ENCODE results near the gene ATP6V0E2. TPM values are rescaled to one million over a fixed set of nuclear protein-coding genes. Genes with fewer than 3 reads are reported as not detected.
"Not testable (repeated sequence)": the region's sequence is repeated elsewhere in the genome, so short reads cannot be mapped to it uniquely, and the experiment has no call there.

ATP6V0E2 gene
- polyA plus RNA-seq (ENCODE audit: insufficient read depth in 1 of 5, insufficient read length in 5 of 5, low replicate concordance in 1 of 5): 10 to 100 TPM; 11.0 to 19.8 (median 16.0) TPM
- long read RNA-seq, donor 1, transcript ATP6V0E2-203 (4 exons, 2,722 nt): major isoform, 17 of 18 reads
- long read RNA-seq, donor 1, partial matches to known transcripts: 0 of 18 reads
- long read RNA-seq, donor 1, other reads (novel, unspliced or antisense): 0 of 18 reads
- long read RNA-seq, donor 2, partial matches to known transcripts: 0 of 4 reads
- long read RNA-seq, donor 2, other reads (novel, unspliced or antisense): 0 of 4 reads
- long read RNA-seq, donor 3, transcript ATP6V0E2-203 (4 exons, 2,722 nt): major isoform, 17 of 17 reads
- long read RNA-seq, donor 3, partial matches to known transcripts: 0 of 17 reads
- long read RNA-seq, donor 3, other reads (novel, unspliced or antisense): 0 of 17 reads
- long read RNA-seq, donor 4, transcript ATP6V0E2-203 (4 exons, 2,722 nt): major isoform, 6 of 10 reads
- long read RNA-seq, donor 4, partial matches to known transcripts: 0 of 10 reads
- long read RNA-seq, donor 4, other reads (novel, unspliced or antisense): 0 of 10 reads
- long read RNA-seq, donor 5, transcript ATP6V0E2-203 (4 exons, 2,722 nt): major isoform, 10 of 10 reads
- long read RNA-seq, donor 5, partial matches to known transcripts: 0 of 10 reads
- long read RNA-seq, donor 5, other reads (novel, unspliced or antisense): 0 of 10 reads
- long read RNA-seq, donor 6, transcript ATP6V0E2-203 (4 exons, 2,722 nt): major isoform, 15 of 16 reads
- long read RNA-seq, donor 6, partial matches to known transcripts: 0 of 16 reads
- long read RNA-seq, donor 6, other reads (novel, unspliced or antisense): 0 of 16 reads
- long read RNA-seq, donor 7, transcript ATP6V0E2-203 (4 exons, 2,722 nt): major isoform, 9 of 9 reads
- long read RNA-seq, donor 7, partial matches to known transcripts: 0 of 9 reads
- long read RNA-seq, donor 7, other reads (novel, unspliced or antisense): 0 of 9 reads
- long read RNA-seq, donor 8, partial matches to known transcripts: 0 of 5 reads
- long read RNA-seq, donor 8, other reads (novel, unspliced or antisense): 0 of 5 reads

DNA sequence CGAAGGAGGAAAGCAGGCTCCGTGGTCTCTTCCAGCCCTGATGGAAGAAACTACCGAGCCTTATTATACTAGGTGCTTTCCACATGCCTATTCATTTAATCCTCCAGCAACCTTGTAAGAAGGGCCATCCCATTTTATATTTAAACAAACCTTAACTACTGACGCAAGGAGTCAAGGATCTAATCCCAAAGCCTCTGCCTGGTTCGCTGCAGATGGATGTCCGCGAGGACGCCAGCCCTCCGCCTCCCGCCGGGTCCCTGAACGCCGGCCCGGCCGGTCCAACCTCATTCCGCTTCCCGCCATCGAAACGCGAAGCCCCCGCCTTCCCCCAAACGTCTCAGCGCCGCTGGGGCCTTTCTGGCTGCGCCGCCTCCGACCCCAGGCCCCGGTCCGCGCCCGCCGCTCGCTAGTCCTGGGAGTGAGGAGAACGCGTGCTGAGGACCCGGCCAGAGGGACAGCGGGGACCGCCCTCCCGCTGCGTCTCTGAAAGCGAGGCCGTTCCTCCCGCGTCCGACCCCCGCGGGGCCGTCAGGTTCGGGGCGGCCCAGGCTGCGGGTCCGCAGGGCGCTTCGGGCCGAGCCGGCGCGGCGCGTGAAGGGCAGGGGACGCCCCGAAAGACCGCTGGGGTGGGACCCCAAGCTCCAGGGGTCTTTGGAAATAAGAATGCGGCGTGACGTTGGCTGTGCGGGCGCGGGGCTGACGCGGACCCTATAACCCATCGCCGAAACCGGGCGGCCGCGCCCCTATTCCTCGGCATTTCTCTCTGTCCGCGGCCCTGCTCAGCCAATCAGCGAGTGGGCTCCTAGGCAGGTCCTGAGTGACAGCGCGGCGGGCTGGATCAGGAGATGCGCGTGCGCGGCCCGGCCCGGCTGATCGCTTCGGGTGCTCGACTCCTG, at the start of gene ATP6V0E2:
TSS of gene ATP6V0E2 (plus strand) at position 896 of the 896 bp plus-strand sequence. CDS start 97 bp downstream, outside the sequence.
- DNase-seq: peak; percentile 86 to 89

DNA sequence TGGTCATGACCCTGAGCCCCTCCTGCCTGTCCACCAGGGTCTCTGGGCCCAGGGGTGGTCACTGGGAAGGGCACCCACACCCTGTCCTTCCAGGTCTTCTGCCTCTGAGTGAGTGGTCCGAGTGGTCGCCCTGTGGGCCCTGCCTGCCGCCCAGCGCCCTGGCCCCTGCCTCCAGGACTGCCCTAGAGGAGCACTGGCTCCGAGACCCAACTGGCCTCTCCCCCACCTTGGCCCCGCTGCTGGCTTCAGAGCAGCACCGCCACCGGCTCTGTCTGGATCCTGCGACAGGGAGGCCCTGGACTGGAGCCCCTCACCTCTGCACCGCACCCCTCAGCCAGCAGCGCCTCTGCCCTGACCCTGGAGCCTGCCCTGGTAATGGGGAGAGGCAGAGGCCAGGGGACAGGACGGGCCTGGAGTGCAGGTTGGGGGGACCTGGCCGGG, 49.4 kb upstream of the ATP6V0E2 start:
- no peak for DNase-seq

DNA sequence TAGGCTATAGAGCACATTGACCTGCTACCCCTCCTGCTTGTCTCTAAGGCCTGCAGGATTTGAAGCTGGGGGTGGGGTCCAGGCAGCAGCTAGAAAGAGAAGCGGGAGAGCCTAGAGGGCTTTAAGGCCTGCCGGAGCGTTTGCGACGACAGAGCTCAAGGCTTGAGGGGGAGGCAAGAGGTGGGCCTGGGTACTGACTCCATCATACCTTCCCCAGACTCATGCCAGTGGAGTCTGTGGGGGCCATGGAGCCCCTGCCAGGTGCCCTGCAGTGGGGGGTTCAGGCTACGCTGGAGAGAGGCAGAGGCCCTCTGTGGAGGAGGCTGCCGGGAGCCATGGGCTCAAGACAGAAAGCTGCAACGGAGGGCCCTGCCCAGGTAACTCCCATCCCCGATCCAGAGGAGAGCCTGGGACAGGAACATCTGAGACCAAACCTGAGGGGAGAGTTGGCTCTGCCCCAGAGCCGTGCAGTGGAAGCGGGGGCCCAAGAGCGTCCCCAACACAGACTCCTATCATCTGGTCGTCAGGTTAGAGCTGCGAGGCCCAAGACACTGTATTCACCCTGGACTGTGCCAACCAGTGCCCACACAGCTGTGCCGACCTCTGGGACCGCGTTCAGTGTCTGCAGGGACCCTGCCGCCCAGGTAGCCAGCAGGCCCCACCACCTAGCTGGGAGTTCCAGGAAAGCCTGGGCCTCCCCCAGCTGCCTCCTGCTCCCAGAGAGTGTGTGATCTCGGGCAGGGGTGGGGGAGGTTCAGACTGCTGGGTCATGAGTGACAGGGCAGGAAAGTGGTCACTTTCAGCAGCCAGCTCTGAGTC, 48.8 kb upstream of the ATP6V0E2 start:
- no peak for DNase-seq

DNA sequence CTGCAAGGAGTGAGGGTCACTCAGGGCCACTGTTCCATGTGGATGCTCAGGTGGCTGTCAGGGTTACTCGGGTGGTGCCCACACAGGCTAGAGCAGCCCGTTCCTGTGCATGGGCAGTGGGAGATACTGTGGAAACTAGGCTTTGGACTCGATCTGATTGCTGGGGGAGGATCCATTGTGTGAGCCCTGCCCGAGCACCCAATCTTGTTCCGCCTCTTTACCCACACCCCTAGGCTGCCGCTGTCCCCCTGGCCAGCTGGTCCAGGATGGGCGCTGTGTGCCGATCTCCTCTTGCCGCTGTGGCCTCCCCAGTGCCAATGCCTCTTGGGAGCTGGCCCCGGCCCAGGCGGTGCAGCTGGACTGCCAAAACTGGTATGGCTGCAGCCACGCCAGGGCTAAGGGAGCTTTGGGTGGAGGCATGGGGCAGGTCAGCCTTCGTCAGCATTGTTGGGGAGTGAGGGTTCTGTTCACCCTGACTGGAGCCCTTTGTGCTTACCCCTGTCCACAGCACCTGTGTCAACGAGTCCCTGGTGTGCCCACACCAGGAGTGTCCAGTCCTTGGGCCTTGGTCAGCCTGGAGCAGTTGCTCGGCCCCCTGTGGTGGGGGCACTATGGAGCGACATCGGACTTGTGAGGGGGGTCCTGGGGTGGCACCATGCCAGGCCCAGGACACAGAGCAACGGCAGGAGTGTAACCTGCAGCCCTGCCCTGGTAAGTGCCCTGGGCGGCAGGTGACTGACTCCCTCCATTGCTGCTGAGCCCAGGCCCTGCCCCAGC, 48.0 kb upstream of the ATP6V0E2 start:
- DNase-seq: no peak

DNA sequence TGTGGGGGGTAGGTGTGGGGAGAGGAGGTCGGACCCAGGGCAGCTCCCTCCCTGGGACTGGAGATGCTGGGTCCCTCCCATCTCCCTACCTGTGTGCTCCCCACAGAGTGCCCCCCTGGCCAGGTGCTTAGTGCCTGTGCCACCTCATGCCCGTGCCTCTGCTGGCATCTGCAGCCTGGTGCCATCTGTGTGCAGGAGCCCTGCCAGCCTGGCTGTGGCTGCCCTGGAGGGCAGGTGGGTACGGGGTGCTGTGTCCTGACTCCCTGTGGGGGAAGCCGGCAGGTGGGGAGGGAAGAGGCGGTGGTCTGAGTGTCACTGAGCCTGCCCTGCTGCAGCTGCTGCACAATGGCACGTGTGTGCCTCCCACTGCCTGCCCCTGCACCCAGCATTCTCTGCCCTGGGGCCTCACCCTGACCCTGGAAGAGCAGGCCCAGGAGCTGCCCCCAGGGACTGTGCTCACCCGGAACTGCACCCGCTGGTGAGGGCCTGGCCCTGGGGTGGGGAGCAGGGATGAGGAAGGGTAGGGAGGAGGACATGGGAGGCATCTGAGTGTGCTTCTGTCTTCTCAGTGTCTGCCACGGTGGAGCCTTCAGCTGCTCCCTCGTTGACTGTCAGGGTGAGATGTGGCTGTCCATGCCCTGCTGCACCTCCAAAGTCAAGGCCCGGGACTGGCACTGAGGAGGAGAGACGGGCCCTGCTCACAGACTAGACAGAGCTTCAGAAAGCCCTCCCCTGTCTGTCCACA, 47.3 kb upstream of the ATP6V0E2 start:
- DNase-seq: no peak

DNA sequence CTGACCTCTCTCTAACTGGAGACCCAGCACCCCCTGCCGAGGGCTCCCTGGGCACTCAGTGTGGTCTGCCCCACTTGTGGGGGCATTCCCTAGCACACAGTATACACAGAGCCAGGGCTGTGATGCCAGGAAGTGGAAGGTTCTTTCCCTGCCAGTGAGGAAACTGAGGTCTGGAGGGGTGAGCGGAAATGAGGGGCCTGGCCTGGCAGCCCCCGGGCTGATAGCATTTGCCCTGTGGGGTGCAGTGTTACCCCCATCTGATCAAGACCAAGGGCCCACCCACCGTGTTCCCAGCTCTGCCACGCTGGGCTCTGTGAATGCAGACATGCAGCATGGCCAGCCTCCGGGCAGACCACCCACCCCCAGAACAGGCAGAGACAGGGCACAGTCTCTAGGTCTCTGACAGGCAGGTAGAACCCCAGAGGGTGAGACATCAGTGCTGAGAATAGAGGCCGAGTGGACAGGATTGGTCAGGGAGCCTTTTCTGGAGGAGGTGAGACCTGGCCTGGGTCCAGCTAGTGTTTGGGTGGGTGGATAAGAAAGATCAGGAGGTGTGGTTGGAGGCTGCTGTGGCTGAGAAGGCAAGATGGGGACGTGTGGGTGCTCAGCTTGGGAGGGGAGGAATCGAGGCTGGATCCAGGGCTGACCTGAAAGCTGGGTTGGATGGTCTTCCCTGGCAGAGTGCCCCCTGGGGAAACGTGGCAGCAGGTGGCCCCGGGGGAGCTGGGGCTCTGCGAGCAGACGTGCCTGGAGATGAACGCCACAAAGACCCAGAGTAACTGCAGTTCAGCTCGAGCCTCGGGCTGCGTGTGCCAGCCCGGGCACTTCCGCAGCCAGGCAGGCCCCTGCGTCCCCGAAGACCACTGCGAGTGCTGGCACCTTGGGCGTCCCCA, 46.4 kb upstream of the ATP6V0E2 start:
- no peak for DNase-seq

DNA sequence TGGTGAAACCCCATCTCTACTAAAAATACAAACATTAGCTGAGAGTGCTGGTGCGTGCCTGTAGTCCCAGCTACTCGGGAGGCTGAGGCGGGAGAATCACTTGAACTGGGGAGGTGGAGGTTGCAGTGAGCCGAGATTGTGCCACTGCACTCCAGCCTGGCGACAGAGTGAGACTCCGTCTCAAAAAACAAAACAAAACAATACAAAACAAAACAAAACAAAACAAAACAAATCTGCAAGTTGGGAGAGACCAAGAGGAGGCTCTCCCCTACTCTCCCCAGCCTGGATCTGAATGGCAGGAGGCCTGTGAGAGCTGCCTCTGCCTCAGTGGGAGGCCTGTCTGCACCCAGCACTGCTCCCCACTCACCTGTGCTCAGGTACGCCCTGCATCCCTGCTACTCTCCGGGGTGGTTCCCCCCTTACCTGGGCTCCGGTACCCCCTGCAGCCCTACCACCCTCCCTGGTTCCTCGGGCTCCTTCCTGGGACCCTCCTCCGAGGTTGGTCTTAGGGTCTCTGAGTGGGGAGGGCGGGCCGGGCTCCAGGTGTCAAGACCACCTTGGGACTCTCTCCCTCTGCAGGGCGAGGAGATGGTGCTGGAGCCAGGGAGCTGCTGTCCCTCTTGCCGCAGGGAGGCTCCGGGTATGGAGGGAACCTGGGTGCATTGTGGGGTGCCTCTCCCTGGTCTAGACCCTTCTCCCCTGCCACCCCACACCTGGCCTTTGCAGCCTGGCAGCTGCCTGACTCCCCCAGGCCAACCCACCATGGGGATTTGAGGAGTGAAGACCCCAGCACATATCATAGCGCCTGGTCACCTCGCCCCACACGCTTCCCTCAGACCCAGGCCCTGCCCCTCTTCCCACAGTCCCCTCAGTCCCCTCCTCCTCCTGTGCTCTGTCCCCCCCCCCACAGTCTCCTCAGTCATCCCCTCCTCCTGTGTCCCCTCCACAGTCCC, 45.1 kb upstream of the ATP6V0E2 start:
- DNase-seq: no peak

DNA sequence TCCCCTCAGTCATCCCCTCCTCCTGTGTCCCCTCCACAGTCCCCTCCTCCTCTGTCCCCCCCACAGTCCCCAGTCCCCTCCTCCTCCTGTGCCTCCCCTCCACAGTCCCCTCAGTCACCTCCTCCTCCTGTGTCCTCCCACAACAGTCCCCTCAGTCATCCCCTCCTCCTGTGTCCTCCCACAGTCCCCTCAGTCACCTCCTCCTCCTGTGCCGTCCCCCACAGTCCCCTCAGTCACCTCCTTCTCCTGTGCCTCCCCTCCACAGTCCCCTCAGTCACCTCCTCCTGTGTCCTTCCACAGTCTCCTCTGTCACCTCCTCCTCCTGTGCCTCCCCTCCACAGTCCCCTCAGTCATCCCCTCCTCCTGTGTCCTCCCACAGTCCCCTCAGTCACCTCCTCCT, 43.2 kb upstream of the ATP6V0E2 start:
- DNase-seq: not testable (repeated sequence)

DNA sequence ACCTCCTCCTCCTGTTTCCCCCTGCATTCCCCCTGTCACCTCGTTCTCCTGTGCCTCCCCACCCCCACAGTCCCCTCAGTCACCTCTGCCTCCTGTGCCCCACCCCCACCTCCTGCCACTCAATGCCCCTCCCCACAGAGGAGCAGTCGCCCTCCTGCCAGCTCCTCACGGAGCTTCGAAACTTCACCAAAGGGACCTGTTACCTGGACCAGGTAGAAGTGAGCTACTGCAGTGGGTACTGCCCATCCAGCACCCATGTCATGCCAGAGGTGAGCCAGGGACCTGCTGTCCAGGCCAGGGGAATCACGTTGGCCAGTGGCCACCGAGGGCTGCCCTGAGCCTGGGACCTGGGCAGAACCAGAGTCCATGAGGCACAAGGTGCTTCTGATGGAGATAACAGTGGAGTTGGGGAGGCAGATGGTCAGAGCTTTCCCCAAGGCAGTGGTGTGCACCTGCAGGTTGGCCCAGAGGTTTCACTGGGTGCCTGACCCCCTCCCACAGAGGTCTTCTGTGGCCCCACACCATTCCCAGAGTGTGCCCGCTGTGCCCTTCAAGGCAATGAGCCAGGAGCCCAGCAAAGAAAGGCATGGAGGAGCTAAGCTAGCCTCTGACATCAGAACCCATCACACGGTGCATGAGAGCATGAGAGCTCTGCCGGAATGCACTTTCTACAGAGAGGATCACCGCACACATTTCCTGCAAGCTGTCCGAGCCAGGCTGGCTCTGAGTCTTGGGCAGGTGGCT, 42.6 kb upstream of the ATP6V0E2 start:
- no peak for DNase-seq

DNA sequence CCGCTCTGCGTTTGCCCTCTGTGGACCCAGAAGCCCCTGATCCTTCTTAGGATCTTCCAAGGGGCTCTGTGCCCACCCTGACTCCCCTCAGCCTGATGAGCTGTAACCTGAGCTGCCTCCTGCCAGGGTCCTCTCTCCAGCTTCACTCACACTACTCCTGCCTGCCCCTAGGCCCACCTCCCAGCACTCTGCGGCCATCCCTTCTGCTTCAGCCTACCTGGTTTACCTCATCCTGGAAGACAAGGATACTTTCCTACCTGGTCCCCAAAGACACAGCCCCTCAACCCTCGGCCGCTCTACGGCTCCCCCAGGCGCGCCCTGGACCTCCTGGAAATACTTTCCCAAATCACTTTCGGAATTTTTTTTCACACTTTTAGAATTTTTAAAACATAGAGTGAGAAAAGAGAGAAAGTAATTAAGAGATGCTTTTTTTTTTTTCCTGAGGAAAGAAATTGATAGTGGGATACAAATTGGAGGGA, 42.0 kb upstream of the ATP6V0E2 start:
- DNase-seq: no peak

DNA sequence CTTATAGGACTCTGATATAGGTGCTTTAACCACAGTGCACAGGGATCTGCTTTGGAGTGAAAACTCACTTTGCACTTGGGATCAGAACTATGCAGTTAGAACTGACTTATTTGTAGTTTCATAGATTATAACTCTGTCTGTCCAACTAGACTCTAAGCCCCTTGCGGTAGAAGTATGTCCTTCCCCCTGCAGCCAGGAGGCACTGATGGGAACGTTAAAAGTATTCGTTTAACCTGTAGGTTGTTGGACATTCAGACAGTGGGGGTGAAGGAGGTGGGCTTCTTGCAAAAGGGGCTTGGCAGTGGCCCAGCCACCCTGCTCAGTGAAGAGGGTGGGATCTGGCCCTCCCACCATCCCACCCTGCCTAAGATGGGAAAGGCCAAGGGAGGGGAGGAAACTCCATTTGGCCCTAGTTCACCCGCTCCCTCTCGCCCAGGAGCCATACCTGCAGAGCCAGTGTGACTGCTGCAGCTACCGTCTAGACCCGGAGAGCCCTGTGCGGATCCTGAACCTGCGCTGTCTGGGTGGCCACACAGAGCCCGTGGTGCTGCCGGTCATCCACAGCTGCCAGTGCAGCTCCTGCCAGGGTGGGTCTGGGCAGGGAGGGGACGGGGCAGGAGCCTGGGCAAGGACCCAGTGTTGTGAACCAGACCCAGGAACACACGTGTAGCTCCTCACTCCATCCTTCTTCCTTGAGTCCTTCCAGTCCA, 41.3 kb upstream of the ATP6V0E2 start:
- DNase-seq: no peak

DNA sequence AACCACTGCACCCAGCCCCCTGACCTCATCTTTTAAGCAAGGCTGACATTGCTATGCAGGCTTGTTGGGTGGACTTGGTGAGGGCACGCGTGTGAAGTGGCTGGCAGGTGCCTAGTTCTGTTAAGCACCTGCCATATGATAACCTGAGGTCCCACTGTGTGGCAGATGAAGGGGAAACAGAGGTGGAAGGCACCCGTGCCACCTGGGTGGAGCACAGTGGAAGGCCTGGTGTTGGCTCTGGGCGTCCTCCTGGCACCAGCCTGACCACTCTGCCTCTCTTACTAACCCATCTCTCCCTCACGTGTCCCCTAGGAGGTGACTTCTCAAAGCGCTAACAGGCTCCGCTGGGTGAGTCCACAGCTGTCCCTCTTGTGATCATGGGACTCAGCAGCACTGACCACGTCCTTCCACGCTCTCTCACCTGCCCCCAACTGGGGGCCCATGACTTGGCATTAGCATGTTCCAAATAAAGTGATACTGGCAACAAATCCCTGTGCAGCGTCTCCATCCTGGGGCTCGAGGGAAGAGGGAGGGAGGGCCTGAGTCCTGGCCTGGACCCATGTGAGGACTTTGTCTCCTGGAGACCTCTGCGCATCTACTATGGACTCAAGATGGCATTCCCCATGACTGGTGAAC, 40.2 kb upstream of the ATP6V0E2 start:
- DNase-seq: no peak

DNA sequence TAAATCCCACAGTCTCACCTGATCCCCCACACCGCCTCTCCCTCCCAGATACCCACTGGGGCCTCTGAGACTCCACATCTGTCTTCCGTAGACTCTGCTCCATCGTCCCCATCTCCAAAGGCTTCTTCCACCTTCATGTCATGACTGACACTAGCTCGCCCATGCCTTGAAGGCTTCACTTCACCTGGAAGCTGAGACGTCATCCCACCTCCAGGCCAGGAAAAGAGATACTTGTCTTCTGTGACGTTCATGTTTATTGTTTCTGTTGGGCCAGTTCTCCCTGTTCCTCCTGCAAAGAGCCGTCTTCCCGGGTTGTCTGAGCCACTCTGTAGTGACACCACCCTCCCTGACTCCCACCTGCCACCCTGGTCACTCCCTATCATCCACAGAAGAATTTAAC, 39.2 kb upstream of the ATP6V0E2 start:
- no peak for DNase-seq

DNA sequence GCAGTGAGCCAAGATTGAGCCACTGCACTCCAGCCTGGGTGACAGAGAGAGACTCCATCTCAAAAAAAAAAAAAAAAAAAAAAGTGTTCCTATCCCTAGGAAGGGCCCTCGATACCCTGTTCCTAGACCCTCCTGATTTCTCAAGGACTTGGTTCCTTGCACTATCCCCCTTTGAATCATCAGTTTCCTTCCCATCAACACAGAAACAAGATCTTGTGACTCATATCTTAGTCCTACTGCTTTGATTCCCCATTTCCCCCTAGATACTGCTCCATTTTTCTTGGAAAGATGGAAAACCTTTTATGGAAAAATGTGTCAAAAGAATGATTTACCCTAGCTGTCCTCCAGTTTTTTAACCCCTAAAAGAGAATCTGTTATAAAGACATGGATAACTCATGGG, 37.3 kb upstream of the ATP6V0E2 start:
- DNase-seq: no peak
